ENCODE results near the gene KDM5B.
"Not testable (repeated sequence)": the region's sequence is repeated elsewhere in the genome, so short reads cannot be mapped to it uniquely, and the experiment has no call there.

KDM5B gene

DNA sequence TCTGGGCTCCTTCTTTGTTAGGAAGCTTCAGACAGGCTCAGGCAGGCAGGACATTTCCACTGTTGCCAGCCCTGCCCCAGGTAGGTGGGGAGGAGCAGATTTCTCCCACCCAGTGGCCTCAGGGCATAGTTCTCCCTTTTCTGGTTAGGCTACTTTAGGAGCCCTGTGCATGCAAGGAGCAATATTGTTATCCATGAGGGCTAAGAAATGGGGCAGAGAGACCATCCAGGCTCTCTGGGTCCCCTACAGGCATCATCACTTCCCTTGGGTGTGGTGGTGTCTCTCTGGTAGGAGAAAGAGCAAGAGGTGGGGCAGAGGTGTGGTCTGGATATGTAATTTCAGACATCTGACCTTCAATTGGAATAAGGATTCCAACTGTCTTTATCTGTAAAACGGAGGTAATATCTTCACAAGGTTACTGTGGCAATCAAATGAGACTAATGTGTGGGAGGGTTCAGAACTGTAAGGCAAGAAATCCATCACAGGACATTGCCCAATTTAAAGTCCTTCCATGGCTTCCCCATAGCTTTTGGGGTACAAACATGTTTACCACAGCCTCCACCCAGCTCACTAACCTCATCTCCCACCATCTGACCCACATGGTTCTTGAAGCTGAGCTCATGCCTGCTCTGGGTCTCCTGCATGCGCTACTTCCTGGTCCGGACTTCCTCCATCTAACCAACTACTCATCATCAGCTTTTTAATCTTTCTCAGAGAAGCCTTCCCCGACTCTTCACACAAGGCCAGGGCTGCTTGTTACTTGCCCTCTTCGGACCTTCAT lies 28.6 kb upstream of the KDM5B start:
- H3K4me1 ChIP-seq (ENCODE audit: control insufficient read depth in 1 of 2, insufficient read depth in 2 of 2, low read length in 2 of 2): no peaks in the 10 kb centered on the region
- H3K4me3 ChIP-seq (ENCODE audit: low read depth in 1 of 2, low read length in 2 of 2): no peak overlapping the region
- no peak overlapping the region for H3K27ac ChIP-seq (ENCODE audit: low read length)
- H3K27me3 ChIP-seq (ENCODE audit: low read depth, low read length): no peaks in the 10 kb centered on the region
- no peaks in the 10 kb centered on the region for H3K9me3 ChIP-seq (ENCODE audit: control insufficient read depth in 1 of 2, low read length in 2 of 2)
- no peaks in the 10 kb centered on the region for H3K36me3 ChIP-seq (ENCODE audit: control insufficient read depth in 1 of 2, insufficient read depth in 2 of 2, low read length in 2 of 2)

DNA sequence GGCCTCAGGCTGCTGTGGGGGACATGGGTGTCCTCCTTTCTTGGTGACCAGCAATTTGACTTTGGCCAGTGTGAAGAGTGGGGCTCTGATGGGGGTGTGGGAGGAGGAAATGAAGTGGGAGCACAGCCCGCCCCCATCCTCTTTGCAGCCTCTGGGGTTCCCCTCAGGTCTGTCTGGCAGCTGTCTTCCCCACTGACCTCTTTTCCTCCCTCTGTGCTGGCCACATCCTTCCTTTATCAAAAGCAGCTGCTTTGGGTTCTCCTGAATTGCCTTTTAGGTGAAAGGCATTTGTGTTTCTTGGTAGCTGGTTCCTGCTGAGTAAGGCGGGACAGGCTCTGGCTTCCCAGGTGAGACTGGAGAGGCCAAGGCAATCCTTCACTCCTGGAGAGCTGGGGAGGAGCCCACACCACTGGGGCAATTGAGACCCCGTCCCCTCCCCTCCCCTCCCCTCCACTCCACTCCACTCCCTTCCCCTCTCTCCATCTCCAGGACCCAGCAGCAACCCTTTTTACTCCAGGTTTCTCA lies 27.4 kb upstream of the KDM5B start:
- Histone ChIP-seq H3K36me3 (ENCODE audit: control insufficient read depth in 1 of 2, insufficient read depth in 2 of 2, low read length in 2 of 2) (no peaks in the 10 kb centered on the region), H3K27ac (ENCODE audit: low read length) (no peak overlapping the region), H3K27me3 (ENCODE audit: low read depth, low read length) (no peaks in the 10 kb centered on the region), H3K4me3 (ENCODE audit: low read depth in 1 of 2, low read length in 2 of 2) (no peak overlapping the region), H3K4me1 (ENCODE audit: control insufficient read depth in 1 of 2, insufficient read depth in 2 of 2, low read length in 2 of 2) (no peaks in the 10 kb centered on the region), H3K9me3 (ENCODE audit: control insufficient read depth in 1 of 2, low read length in 2 of 2) (no peaks in the 10 kb centered on the region)

DNA sequence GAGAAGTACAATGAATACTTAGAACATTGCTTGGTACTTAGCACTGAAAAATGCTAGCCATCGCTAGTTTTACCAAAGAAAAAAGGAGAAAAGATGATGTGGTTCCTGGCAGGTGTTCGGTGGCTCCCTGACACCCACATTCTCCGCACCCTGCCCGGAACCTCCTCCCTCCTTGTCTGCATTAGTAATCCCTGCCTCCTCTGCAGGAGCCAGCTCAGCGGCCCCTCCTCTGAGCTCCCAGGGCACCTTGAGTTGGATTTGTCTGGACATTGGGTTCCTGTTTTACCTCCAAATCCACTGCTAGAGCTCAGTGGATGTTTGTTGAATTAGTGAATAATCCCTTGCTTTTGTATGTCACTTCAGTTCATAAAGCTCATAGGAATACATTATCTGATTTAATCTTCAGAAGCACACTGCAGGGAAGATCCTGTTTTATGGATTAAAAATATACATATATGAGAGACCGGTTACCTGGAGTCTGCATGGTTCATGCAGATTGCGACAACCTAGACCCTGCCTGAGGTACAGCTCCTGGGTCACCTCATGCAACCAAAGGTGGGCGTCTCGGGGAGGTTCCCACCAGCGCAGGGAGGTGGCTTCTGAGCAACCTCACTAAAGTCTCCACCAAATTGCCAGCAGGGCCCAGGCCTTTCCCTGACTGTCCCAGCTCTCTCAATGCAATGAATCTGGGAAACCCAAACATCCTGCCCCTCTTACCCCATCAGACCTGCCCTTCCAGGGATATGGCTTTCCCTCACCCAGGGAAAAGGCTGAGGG lies 26.7 kb upstream of the KDM5B start:
- no peaks in the 10 kb centered on the region for H3K27me3 ChIP-seq (ENCODE audit: low read depth, low read length)
- H3K27ac ChIP-seq (ENCODE audit: low read length): no peak overlapping the region
- H3K4me3 ChIP-seq (ENCODE audit: low read depth in 1 of 2, low read length in 2 of 2): no peak overlapping the region
- H3K4me1 ChIP-seq (ENCODE audit: control insufficient read depth in 1 of 2, insufficient read depth in 2 of 2, low read length in 2 of 2): no peaks in the 10 kb centered on the region
- no peaks in the 10 kb centered on the region for H3K9me3 ChIP-seq (ENCODE audit: control insufficient read depth in 1 of 2, low read length in 2 of 2)
- no peaks in the 10 kb centered on the region for H3K36me3 ChIP-seq (ENCODE audit: control insufficient read depth in 1 of 2, insufficient read depth in 2 of 2, low read length in 2 of 2)

DNA sequence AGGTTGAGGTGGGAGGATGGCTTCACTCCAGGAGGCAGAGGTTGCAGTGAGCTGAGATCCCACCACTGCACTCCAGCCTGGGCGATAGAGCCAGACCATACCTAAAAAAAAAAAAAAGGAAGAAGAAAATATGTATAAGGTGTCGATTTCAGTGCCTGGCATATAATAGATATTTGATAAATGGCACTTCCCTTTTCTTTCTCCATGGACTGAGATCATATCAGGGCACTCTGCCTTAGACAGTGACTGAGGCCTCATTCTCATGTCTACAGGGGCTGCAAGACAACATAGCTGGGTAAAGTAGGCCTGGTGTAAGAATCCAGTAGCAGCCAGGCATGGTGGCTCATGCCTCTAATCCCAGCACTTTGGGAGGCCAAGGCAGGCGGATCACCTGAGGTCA lies 23.7 kb upstream of the KDM5B start:
- Histone ChIP-seq H3K4me1 (ENCODE audit: control insufficient read depth in 1 of 2, insufficient read depth in 2 of 2, low read length in 2 of 2) (no peaks in the 10 kb centered on the region), H3K36me3 (ENCODE audit: control insufficient read depth in 1 of 2, insufficient read depth in 2 of 2, low read length in 2 of 2) (no peaks in the 10 kb centered on the region), H3K27ac (ENCODE audit: low read length) (no peak overlapping the region), H3K27me3 (ENCODE audit: low read depth, low read length) (no peaks in the 10 kb centered on the region), H3K9me3 (ENCODE audit: control insufficient read depth in 1 of 2, low read length in 2 of 2) (no peaks in the 10 kb centered on the region), H3K4me3 (ENCODE audit: low read depth in 1 of 2, low read length in 2 of 2) (no peak overlapping the region)

DNA sequence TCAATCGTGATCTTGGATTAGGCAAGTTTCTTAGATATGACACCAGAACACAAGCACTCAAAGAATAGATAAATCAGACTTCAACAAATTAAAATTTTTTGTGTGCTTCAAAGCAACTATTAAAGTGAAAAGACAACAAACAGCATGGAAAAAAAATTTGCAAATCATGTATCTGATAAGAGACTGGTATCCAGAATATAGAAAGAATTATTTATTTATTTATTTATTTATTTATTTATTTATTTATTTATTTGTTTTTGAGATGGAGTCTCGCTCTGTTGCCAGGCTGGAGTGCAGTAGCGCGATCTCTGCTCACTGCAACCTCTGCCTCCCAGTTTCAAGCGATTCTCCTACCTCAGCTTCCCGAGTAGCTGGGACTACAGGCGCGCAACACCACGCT lies 21.0 kb upstream of the KDM5B start:
- H3K9me3 ChIP-seq (ENCODE audit: control insufficient read depth in 1 of 2, low read length in 2 of 2); H3K27me3 ChIP-seq (ENCODE audit: low read depth, low read length); H3K36me3 ChIP-seq (ENCODE audit: control insufficient read depth in 1 of 2, insufficient read depth in 2 of 2, low read length in 2 of 2): not testable (repeated sequence)

DNA sequence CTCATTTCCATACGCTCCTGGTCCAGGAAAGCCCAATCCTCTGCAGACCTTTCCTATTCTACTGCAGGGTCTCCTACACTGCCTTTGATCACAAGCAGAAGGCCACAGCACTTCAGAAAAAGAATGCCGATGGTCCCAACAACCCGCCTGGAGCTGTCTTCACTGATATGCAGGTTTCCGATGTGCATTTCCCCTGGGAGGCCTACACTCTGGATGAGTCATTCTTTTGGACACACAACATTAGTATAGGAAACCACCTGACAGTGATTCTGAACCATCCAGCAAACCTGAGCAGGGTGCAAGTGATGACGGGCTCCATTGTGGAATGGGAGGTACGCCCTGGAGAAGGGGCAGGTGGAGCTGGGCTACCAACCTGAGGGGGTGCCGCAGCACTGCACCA lies 17.5 kb upstream of the KDM5B start:
- Histone ChIP-seq H3K27ac (ENCODE audit: low read length) (no peak overlapping the region), H3K27me3 (ENCODE audit: low read depth, low read length) (no peaks in the 10 kb centered on the region), H3K36me3 (ENCODE audit: control insufficient read depth in 1 of 2, insufficient read depth in 2 of 2, low read length in 2 of 2) (no peaks in the 10 kb centered on the region), H3K4me1 (ENCODE audit: control insufficient read depth in 1 of 2, insufficient read depth in 2 of 2, low read length in 2 of 2) (no peaks in the 10 kb centered on the region), H3K9me3 (ENCODE audit: control insufficient read depth in 1 of 2, low read length in 2 of 2) (no peaks in the 10 kb centered on the region), H3K4me3 (ENCODE audit: low read depth in 1 of 2, low read length in 2 of 2) (no peak overlapping the region)

More for the DNA sequence above, 21.0 kb upstream of the KDM5B start:
- not testable (repeated sequence) for H3K27ac ChIP-seq (ENCODE audit: low read length); H3K4me3 ChIP-seq (ENCODE audit: low read depth in 1 of 2, low read length in 2 of 2); H3K4me1 ChIP-seq (ENCODE audit: control insufficient read depth in 1 of 2, insufficient read depth in 2 of 2, low read length in 2 of 2)

DNA sequence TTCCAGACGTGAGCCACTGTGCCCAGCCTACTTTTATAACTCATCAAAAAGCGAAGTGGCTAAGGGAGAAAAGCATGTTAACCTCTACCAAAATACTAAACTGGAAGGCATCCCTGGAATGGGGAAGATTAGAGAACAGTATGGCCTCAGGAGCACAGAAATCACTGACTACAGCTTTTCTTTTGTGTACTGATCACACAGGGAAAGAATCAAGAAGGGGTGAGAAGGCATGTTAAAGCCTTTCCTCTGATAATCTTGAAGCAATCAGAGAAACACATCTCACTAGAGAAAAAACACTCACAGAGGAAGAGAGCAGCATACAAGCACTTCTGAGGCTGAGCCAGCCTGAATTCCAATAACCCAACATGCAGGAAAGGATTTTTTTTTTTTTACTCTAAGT lies 13.2 kb upstream of the KDM5B start:
- H3K36me3 ChIP-seq (ENCODE audit: control insufficient read depth in 1 of 2, insufficient read depth in 2 of 2, low read length in 2 of 2): no peaks in the 10 kb centered on the region
- H3K9me3 ChIP-seq (ENCODE audit: control insufficient read depth in 1 of 2, low read length in 2 of 2): no peaks in the 10 kb centered on the region
- no peaks in the 10 kb centered on the region for H3K4me1 ChIP-seq (ENCODE audit: control insufficient read depth in 1 of 2, insufficient read depth in 2 of 2, low read length in 2 of 2)
- H3K27ac ChIP-seq (ENCODE audit: low read length): no peak overlapping the region
- no peaks in the 10 kb centered on the region for H3K27me3 ChIP-seq (ENCODE audit: low read depth, low read length)
- no peak overlapping the region for H3K4me3 ChIP-seq (ENCODE audit: low read depth in 1 of 2, low read length in 2 of 2)

DNA sequence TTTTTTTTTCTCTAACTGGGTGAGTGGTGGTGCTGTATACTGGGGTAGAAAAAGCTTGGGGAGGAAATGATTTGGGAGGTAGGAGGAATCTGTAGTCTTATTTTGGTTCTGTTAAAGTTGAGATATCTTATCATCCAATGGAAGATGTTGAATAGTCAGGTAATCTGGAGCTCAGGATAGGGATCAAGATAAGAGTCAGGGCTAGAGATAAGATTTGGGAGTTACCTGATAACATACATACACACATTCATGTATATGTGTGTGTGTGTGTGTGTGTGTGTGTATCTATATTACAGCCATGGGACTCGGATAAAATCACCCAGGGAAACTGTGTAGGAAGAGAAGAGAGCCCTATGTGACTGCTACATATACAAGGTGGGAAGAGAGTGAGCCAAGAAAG lies 10.6 kb upstream of the KDM5B start:
- no peak overlapping the region for H3K27ac ChIP-seq (ENCODE audit: low read length)
- H3K27me3 ChIP-seq (ENCODE audit: low read depth, low read length): no peaks in the 10 kb centered on the region
- no peaks in the 10 kb centered on the region for H3K36me3 ChIP-seq (ENCODE audit: control insufficient read depth in 1 of 2, insufficient read depth in 2 of 2, low read length in 2 of 2)
- H3K4me1 ChIP-seq (ENCODE audit: control insufficient read depth in 1 of 2, insufficient read depth in 2 of 2, low read length in 2 of 2): no peaks in the 10 kb centered on the region
- no peaks in the 10 kb centered on the region for H3K9me3 ChIP-seq (ENCODE audit: control insufficient read depth in 1 of 2, low read length in 2 of 2)
- no peak overlapping the region for H3K4me3 ChIP-seq (ENCODE audit: low read depth in 1 of 2, low read length in 2 of 2)

DNA sequence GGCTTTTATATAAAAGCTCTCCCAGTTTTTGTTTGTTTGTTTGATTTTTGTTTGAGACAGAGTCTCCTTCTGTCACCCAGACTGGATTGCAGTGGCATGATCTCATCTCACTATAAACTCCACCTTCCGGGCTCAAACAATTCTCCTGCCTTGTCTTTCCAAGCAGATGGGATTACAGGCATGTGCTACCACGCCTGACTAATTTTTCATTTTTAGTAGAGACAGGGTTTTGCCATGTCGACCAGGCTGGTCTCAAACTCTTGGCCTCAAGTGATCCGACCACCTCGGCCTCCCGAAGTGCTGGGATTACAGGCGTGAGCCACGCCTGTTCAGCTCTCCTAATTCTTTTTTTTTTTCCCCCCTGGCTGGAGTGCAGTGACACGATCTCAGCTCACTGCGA lies 6.9 kb upstream of the KDM5B start:
- Histone ChIP-seq H3K27me3 (ENCODE audit: low read depth, low read length) (peaks cover 3% of the 10 kb centered on the region), H3K36me3 (ENCODE audit: control insufficient read depth in 1 of 2, insufficient read depth in 2 of 2, low read length in 2 of 2) (no peaks in the 10 kb centered on the region), H3K4me1 (ENCODE audit: control insufficient read depth in 1 of 2, insufficient read depth in 2 of 2, low read length in 2 of 2) (peaks cover 0 to 3% of the 10 kb centered on the region in 2 donors), H3K4me3 (ENCODE audit: low read depth in 1 of 2, low read length in 2 of 2) (no peak overlapping the region), H3K9me3 (ENCODE audit: control insufficient read depth in 1 of 2, low read length in 2 of 2) (no peaks in the 10 kb centered on the region), H3K27ac (ENCODE audit: low read length) (no peak overlapping the region)

DNA sequence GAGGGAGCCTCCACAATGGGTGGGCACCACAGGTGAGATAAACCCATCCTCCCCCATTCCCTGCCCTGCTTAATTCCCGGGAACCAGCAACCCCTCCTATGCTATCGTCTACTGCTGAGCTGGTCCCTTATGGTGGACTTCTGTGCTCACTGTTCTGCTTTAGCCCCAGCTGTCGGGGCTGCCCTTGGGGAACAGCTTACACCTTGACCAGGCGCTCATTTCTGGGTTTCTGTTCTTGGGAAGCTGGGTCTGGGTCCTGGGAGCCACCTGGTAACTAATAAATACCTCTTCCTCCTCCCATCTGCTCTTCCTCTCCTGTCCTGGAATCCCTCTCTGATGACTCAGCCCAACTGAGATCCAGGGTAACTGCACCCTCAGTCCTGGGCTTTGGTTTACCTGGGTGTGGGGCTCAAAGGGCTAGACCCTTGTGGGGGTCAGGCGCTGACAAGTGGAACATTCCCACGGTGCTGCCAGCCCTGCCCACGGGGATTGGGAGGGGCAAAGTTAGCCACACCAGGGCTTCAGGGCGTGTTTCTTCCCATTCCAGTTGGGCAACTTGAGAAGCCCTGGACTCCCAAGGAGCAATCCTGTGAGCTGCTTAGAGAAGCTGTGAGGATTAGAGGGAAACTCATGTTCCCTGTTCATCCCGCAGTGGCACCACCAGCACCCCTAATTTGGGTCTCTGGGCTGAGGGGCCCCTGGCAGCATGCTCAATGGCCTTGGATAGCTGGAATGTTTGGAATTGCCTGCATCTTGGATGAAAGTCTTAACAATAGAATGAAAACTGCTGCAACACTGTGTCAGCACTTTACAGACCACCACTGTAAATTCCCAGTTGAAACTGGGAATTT lies 4.2 kb upstream of the KDM5B start:
- H3K4me1 ChIP-seq (ENCODE audit: control insufficient read depth in 1 of 2, insufficient read depth in 2 of 2, low read length in 2 of 2): peaks cover 4 to 13% of the 10 kb centered on the region in 2 donors
- H3K27ac ChIP-seq (ENCODE audit: low read length): no peak overlapping the region
- no peaks in the 10 kb centered on the region for H3K36me3 ChIP-seq (ENCODE audit: control insufficient read depth in 1 of 2, insufficient read depth in 2 of 2, low read length in 2 of 2)
- H3K4me3 ChIP-seq (ENCODE audit: low read depth in 1 of 2, low read length in 2 of 2): peak overlapping the region in 1 of 2 donors; percentile 74
- H3K9me3 ChIP-seq (ENCODE audit: control insufficient read depth in 1 of 2, low read length in 2 of 2): no peaks in the 10 kb centered on the region
- peaks cover 3% of the 10 kb centered on the region for H3K27me3 ChIP-seq (ENCODE audit: low read depth, low read length)

Measured in muscle layer of duodenum (tissue), 2 donors.